ENCODE measurements around the gene PPT2. TPM values are rescaled to one million over a fixed set of nuclear protein-coding genes. Genes with fewer than 3 reads are reported as not detected.
"Not testable (repeated sequence)": the region's sequence is repeated elsewhere in the genome, so short reads cannot be mapped to it uniquely, and the experiment has no call there.

Gene PPT2
- total RNA-seq, 2 experiments from 2014 or later: 15.4 to 17.1 TPM

GRCh38 chr6:32178547-32179440, 24.9 kb downstream of the PPT2 start:
- ChIA-PET POLR2A (interaction anchor here (0.6 to 2.5 kb wide), 3 partner anchors 11 to 715 kb away, joined by 3 to 45 read pairs (median 3); partner anchors contain the start of genes GPSM3 and PBX2), CTCF (interaction anchor here (0.8 to 2.0 kb wide), 6 partner anchors 11 to 61 kb away, joined by 3 to 15 read pairs (median 4); partner anchors contain the start of genes GPSM3 and PBX2)
- Mint-ChIP-seq H3K9me3 (ENCODE audit: insufficient read depth) (no peaks in the 10 kb centered on the region), H3K27ac (peak overlapping the region; percentile 92), H3K4me1 (ENCODE audit: low read depth) (peaks cover 57% of the 10 kb centered on the region), H3K27me3 (ENCODE audit: low read depth) (no peaks in the 10 kb centered on the region), H3K4me3 (peak overlapping the region; percentile 90), H3K36me3 (ENCODE audit: low read depth) (peaks cover 33% of the 10 kb centered on the region)
- no peak for DNase-seq
- no peak for ATAC-seq

DNA sequence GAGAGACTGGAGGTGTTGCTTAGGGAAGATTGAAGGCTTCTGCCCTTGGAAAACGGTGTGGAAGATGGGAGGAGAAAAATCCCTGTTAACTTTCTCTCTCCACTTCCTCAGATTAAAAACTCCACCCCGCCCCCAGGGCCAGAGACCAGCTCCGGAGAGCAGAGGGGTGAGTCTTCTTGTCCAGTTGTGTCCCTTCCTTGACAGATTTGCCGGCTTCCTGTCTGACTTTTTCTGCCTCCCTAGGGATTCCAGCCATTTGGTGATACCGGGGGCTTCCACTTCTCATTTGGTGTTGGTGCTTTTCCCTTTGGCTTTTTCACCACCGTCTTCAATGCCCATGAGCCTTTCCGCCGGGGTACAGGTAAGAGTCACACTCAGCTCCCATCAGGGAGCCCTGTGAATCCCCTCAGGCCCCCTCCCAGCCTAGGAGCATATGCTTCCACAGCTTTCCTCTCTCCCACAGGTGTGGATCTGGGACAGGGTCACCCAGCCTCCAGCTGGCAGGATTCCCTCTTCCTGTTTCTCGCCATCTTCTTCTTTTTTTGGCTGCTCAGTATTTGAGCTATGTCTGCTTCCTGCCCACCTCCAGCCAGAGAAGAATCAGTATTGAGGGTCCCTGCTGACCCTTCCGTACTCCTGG, 25.9 kb downstream of the PPT2 start:
- no peak overlapping the region for H3K27ac Mint-ChIP-seq
- ATAC-seq: no peak
- no peaks in the 10 kb centered on the region for H3K9me3 Mint-ChIP-seq (ENCODE audit: insufficient read depth)
- DNase-seq: no peak
- peaks cover 47% of the 10 kb centered on the region for H3K4me1 Mint-ChIP-seq (ENCODE audit: low read depth)
- H3K27me3 Mint-ChIP-seq (ENCODE audit: low read depth): no peaks in the 10 kb centered on the region
- ChIA-PET CTCF (interaction anchor here (0.8 to 2.0 kb wide), 7 partner anchors 9 to 62 kb away, joined by 3 to 15 read pairs (median 3); partner anchors contain the start of genes GPSM3 and PBX2), POLR2A (interaction anchor here (2.5 kb wide), 1 partner anchor 10 kb away, joined by 45 read pairs; the partner anchor contains the start of genes GPSM3 and PBX2)
- peak overlapping the region; percentile 42 for H3K4me3 Mint-ChIP-seq
- peaks cover 37% of the 10 kb centered on the region for H3K36me3 Mint-ChIP-seq (ENCODE audit: low read depth)

DNA sequence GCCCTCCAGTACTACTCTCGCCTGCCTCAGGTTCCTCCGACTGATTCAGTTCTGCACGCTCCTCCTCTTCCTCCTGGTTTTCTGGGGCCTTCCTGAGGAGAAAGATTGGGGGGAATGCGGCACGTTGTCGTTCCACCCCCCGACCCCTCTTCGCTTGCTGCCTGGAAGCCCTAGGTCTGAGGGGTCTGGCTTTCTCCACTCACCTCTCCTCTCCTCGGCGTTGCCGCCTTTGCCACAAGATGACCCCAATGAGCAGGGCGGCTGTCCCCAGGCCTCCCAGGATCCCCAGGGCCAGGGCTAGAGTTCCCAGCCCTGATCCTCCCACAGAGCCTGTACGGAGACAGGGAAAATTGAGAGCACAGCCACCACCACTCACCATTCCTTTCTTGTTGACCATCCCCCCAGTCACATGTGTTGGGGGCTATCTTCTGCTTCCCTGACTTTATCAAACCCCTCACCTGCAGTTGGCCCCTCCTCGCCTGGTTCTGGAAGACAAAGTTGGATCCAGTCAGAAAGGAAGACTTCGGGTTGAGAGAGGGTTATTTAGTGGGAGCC, 27.3 kb downstream of the PPT2 start:
- H3K4me1 Mint-ChIP-seq (ENCODE audit: low read depth): peaks cover 47% of the 10 kb centered on the region

DNA sequence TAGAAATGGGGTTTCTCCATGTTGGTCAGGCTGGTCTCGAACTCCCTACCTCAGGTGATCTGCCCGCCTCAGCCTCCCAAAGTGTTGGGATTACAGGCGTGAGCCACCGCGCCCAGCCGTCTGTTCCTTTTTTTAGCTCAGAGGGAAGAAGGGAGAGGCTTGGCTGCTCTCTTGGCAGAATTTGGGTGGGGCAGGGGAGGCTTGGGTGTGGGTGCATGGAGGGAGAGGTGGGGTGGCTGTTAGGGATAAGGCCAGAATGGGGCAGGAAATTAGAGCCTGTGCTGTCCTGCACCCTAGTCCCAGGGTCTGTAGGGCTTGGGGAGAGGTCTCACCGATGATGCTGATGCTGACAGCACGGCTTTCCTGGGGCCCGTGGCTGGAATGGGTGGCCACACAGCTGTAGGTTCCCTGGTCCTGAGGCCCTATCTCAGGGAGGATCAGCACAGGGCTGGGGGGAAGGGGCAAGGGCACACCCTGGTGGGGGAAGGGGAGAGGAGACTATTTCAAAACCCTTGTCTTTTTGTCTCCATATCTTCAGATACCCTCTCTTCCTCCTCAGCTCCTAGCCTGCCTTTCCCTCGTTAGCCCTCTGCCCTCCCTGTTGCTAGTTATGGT, 28.1 kb downstream of the PPT2 start:
- ChIA-PET POLR2A (interaction anchor here (0.7 to 2.5 kb wide), 3 partner anchors 9 to 686 kb away, joined by 3 to 6 read pairs (median 4); partner anchors contain the start of gene GPSM3), CTCF (interaction anchor here (0.9 to 1.1 kb wide), 2 partner anchors 10 to 14 kb away, joined by 3 read pairs; partner anchors contain the start of gene GPSM3)
- DNase-seq (no peak), ATAC-seq (no peak)
- Mint-ChIP-seq H3K36me3 (ENCODE audit: low read depth) (peaks cover 53% of the 10 kb centered on the region), H3K27ac (peak overlapping the region; percentile 15), H3K27me3 (ENCODE audit: low read depth) (no peaks in the 10 kb centered on the region), H3K9me3 (ENCODE audit: insufficient read depth) (no peaks in the 10 kb centered on the region), H3K4me3 (no peak overlapping the region), H3K4me1 (ENCODE audit: low read depth) (peaks cover 47% of the 10 kb centered on the region)

More for the DNA sequence above, 27.3 kb downstream of the PPT2 start:
- CTCF ChIA-PET: no interaction called here
- no peaks in the 10 kb centered on the region for H3K27me3 Mint-ChIP-seq (ENCODE audit: low read depth)
- DNase-seq (no peak), ATAC-seq (no peak)
- peaks cover 45% of the 10 kb centered on the region for H3K36me3 Mint-ChIP-seq (ENCODE audit: low read depth)
- H3K4me3 Mint-ChIP-seq: no peak overlapping the region
- H3K27ac Mint-ChIP-seq: peak overlapping the region; percentile 60
- no peaks in the 10 kb centered on the region for H3K9me3 Mint-ChIP-seq (ENCODE audit: insufficient read depth)
- POLR2A ChIA-PET: no interaction called here

- Mint-ChIP-seq H3K36me3 (ENCODE audit: low read depth) (peaks cover 58% of the 10 kb centered on the region), H3K4me1 (ENCODE audit: low read depth) (peaks cover 47% of the 10 kb centered on the region), H3K9me3 (ENCODE audit: insufficient read depth) (no peaks in the 10 kb centered on the region), H3K4me3 (no peak overlapping the region), H3K27me3 (ENCODE audit: low read depth) (no peaks in the 10 kb centered on the region), H3K27ac (peak overlapping the region; percentile 20)
- DNase-seq (no peak), ATAC-seq (no peak)
- POLR2A ChIA-PET: interaction anchor here (0.7 to 2.5 kb wide), 3 partner anchors 8 to 686 kb away, joined by 3 to 6 read pairs (median 4); partner anchors contain the start of gene GPSM3
- CTCF ChIA-PET: interaction anchor here (0.9 to 1.1 kb wide), 2 partner anchors 9 to 13 kb away, joined by 3 read pairs; partner anchors contain the start of gene GPSM3
Measured at GRCh38 chr6:32182555-32182981, 28.6 kb downstream of the PPT2 start.

GRCh38 chr6:32183030-32183429, 29.1 kb downstream of the PPT2 start:
- Mint-ChIP-seq H3K4me3 (no peak overlapping the region), H3K27ac (no peak overlapping the region), H3K9me3 (ENCODE audit: insufficient read depth) (no peaks in the 10 kb centered on the region), H3K36me3 (ENCODE audit: low read depth) (peaks cover 63% of the 10 kb centered on the region), H3K4me1 (ENCODE audit: low read depth) (peaks cover 50% of the 10 kb centered on the region), H3K27me3 (ENCODE audit: low read depth) (no peaks in the 10 kb centered on the region)
- ChIA-PET POLR2A (interaction anchor here (1.1 to 2.5 kb wide), 2 partner anchors 8 to 9 kb away, joined by 4 to 6 read pairs; partner anchors contain the start of gene GPSM3), CTCF (interaction anchor here (0.9 to 1.1 kb wide), 2 partner anchors 9 to 13 kb away, joined by 3 read pairs; partner anchors contain the start of gene GPSM3)
- DNase-seq: no peak
- no peak for ATAC-seq

GRCh38 chr6:32183483-32184083, 29.6 kb downstream of the PPT2 start:
- Mint-ChIP-seq H3K27ac (no peak overlapping the region), H3K36me3 (ENCODE audit: low read depth) (peaks cover 68% of the 10 kb centered on the region), H3K4me3 (no peak overlapping the region), H3K4me1 (ENCODE audit: low read depth) (peaks cover 55% of the 10 kb centered on the region), H3K9me3 (ENCODE audit: insufficient read depth) (no peaks in the 10 kb centered on the region), H3K27me3 (ENCODE audit: low read depth) (no peaks in the 10 kb centered on the region)
- ATAC-seq (no peak), DNase-seq (no peak)
- ChIA-PET POLR2A (interaction anchor here (2.5 kb wide), 1 partner anchor 9 kb away, joined by 6 read pairs; the partner anchor contains the start of gene GPSM3), CTCF (no interaction called here)

DNA sequence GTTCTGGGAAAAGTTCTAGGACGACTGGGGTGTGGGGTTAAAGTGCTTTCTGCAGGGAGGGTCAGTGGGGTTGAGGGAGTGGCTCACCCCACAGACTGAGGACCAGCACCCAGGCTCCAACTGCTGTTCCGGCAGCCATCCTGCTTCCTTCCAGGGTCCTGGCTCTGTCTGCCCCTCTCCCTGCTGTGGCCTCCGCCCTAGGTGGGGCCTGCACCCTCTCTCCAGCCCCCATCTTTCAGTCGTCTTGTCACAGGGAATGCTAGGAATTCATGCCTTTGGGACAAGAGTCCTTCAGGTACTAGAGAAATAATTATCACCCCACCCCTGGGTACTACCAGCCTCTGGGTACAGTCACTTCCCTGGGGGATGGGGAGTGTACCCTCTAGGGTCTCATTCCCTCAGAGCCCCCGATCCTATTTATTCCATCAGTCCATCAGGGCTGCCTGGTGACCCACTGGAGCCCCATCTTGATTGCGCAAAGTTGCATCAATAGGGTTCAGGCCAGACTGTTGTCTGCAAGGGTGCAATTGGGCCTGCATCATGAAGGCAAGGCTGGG, 30.2 kb downstream of the PPT2 start, which contains the start of gene AGER:
TSS of gene AGER (minus strand) at position 170 of the 557 bp plus-strand sequence. CDS start at position 139, 31 bp downstream.
- POLR2A ChIA-PET: interaction anchor here (2.5 kb wide), 1 partner anchor 8 kb away, joined by 6 read pairs; the partner anchor contains the start of gene GPSM3
- H3K4me3 Mint-ChIP-seq: no peak within 1 kb of the TSS
- peak within 1 kb of the TSS; percentile 9 for H3K27ac Mint-ChIP-seq
- DNase-seq (no peak), ATAC-seq (no peak)
- peaks cover 55% of the 10 kb centered on the region for H3K4me1 Mint-ChIP-seq (ENCODE audit: low read depth)
- H3K27me3 Mint-ChIP-seq (ENCODE audit: low read depth): no peaks in the 10 kb centered on the region
- CTCF ChIA-PET: no interaction called here
- no peaks in the 10 kb centered on the region for H3K9me3 Mint-ChIP-seq (ENCODE audit: insufficient read depth)
- H3K36me3 Mint-ChIP-seq (ENCODE audit: low read depth): peaks cover 69% of the 10 kb centered on the region

GRCh38 chr6:32185681-32186131, 31.8 kb downstream of the PPT2 start:
- H3K27me3 Mint-ChIP-seq (ENCODE audit: low read depth); CTCF ChIA-PET; POLR2A ChIA-PET; H3K9me3 Mint-ChIP-seq (ENCODE audit: insufficient read depth); DNase-seq; H3K4me3 Mint-ChIP-seq; ATAC-seq: not testable (repeated sequence)
- Mint-ChIP-seq H3K27ac (peak overlapping the region; percentile 83), H3K4me1 (ENCODE audit: low read depth) (peaks cover 43% of the 10 kb centered on the region), H3K36me3 (ENCODE audit: low read depth) (peaks cover 67% of the 10 kb centered on the region)

GRCh38 chr6:32186151-32186840, 32.4 kb downstream of the PPT2 start:
- POLR2A ChIA-PET; DNase-seq; ATAC-seq; CTCF ChIA-PET; H3K9me3 Mint-ChIP-seq (ENCODE audit: insufficient read depth); H3K27me3 Mint-ChIP-seq (ENCODE audit: low read depth): not testable (repeated sequence)
- H3K27ac Mint-ChIP-seq: peak overlapping the region; percentile 83
- H3K4me3 Mint-ChIP-seq: peak overlapping the region; percentile 3
- peaks cover 69% of the 10 kb centered on the region for H3K36me3 Mint-ChIP-seq (ENCODE audit: low read depth)
- peaks cover 41% of the 10 kb centered on the region for H3K4me1 Mint-ChIP-seq (ENCODE audit: low read depth)
